ENCODE data around the gene IL1R1.

Gene IL1R1

DNA sequence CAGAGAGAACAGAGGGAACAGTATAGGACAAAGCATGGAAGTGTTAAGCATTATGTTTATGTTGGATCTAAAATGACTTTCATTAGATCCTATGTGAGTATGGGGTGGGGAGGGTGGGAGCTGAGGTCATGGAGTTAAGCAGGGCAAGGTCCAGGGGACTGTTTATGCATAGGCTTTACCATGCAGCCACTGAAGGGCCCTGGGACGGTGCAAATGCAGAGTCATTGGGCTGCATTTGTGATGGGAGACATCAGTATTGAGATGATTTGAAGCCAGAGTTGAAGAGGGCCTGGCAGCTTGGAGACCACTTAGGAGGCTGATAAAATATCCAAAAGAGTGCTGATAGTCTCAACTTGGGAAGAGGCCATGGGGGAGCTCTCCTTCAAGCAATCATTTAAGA, 66.9 kb downstream of the IL1R1 start:
- no peak for DNase-seq

DNA sequence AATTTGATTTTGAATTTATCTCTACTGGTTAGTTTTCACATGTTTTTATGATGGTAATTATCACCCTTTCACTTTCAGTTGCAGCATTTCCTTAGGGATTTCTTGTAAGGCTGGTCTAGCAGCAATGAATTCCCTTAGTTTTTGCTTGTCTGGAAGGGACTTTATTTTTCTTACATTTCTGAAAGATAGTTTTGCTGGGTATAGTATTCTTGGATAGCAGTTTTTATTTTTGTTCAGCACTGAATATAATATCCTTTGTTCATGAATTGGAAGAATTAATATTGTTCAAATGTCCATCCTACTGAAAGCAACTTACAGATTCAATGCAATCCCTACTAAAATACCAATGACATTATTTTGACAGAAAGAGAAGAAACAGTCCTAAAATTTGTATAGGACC, 74.5 kb downstream of the IL1R1 start:
- no peak for DNase-seq

DNA sequence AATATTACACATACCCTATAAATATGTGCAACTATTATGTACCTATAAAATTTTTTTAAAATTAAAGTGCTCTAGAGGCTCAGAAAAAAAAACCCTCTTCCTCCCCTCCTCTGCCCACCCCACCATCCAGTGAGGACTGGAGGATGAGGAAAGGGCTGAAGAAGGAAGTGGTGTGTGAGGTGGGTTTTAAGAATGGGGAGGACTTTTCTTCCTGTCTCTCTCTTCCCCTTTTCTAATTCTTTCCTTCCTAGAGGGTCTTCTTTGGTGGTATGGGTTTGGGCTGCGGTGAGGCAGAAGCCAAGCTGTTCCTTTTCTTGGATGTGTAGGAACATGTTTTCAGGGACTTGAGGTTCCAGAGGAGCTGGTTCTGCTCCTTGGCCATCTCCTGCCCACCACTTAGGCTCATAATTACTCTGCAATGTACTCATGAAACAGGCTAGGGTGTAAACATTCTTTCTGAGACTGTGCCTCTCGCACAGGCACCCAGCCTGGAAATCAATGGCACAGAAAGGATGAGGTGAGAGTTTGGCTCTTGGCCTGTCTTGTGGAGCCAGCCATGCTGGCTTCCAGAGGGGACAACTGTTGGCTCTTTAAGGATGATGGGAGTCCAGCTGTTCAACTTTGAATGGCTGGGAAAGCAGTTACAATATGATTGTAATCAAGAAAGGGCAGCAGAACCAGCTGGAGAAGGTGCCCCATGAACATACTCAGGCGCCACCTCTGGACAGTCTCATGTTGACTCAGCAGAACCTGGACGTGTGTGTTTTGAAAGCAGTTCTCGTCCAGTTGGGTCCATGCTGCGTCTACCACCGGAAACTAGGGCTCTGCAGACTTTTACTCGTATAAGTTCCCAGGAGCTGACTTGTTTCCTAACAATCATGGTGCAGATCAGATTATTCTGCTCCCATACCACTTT, 82.5 kb downstream of the IL1R1 start:
- no peak for DNase-seq

DNA sequence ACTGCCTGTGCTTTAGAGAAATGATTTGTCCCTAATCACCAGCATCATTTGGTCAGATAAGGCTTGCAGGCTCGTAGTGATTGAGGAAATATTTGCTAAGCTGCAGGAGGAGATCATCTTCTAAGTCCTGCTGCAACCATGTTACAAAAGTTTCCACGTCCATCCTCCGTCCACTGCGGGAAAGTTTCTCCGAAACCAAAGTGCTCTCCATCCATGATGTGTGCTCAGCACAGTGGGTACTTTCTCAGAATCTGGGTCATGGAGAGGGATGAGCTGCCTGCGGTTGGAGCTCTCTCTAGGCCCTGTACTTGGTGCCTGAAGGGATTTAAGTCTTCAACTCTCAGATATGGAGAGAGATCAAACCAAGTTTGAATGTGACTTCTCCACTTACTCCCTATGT, 83.6 kb downstream of the IL1R1 start:
- no peak for DNase-seq

DNA sequence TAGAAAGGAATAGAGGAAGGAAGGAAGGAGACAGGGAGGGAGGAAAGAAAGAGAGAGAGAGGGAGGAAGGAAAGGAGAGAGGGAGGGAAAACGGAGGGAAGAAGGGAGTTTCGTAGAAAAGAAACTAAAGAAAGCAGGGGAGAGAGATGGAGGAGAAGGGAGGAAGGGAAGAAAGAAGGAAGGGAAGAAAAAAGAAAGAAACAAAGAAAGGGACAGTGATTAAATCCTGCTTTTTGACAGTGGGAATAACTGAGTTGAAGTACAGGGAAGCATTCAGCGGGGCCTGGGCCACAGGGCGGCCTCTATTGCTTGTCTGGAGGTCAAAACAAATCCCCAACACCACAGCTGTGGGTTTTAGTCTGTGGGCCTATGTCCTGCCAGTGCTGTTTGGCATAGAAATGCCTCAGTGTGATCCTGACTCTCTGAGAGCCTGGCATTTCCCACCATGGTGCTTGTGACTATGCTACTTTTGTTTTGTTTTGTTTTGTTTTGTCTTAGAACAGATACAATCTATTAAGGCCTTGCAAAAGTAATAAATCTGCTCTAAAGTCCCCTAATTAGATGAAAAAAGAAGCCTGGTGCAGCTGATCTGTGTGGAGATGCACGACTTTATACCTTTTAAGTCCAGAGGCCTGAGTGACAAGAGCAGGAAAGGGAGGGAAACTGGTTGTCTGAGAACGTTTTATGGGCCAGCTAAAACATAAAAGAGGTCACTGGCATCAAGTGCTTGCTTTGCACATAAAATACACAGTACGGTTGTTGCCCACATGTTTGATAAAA, 84.3 kb downstream of the IL1R1 start:
- no peak for DNase-seq

DNA sequence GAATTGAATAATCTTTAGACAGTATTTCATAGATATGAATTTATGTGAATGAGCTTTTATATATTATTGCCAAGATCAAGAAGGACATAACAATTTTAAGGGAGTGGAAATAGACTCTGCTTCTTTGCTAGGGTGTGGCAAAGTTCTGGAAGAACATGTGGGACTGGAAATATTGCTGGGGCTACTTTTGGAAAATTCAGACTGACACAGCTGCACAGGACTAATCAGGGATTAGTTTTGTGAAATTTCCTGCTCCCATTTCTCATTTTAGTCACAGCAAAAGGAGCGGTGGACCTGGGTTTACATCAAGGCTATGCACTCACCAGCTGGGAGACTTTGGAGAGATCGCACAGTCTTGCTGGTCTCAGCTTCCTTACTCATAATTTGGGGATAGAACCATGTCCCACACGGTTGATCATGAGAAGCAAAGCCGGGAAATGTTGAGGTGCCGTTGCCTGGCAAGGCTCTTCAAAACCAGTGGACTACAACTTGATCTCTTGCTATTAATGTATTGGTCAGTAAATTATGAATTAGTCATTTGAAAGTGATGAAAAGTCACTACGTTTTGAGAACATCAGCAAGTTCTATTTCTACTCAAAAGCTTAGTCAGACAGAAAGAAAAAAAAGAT, 86.7 kb downstream of the IL1R1 start:
- no peak for DNase-seq
